Vagina (tissue), 2 donors: ENCODE results near the gene VAV1.

ENCODE experiments used
- CTCF ChIP-seq, 3 experiments: fragments of 450-650 bp in 2 of 3; fragments of 200-600 bp in 1 of 3; sonication (generic) in 1 of 3; IDR thresholded peaks; one replicate each; pipeline ENCODE4 v1.5.1; 2017 to 2019; ENCODE audit warnings: antibody characterized with exemption in 3 of 3, mild to moderate bottlenecking in 2 of 3, moderate library complexity in 2 of 3
- POLR2A ChIP-seq, 2 donors: fragments of 450-650 bp; IDR thresholded peaks; one replicate each; pipeline ENCODE4 v1.6.1; 2017; ENCODE audit warnings: antibody characterized with exemption in 2 of 2, mild to moderate bottlenecking in 2 of 2, moderate library complexity in 2 of 2
- POLR2AphosphoS5 ChIP-seq, 2 donors: sonication (generic); formaldehyde crosslinking; IDR thresholded peaks; one replicate each; pipeline ENCODE4 v1.9.0; 2017; ENCODE audit warnings: antibody characterized with exemption in 2 of 2, mild to moderate bottlenecking in 2 of 2, low read depth in 1 of 2; ENCODE audit not compliant: insufficient read depth in 1 of 2

- TF ChIP-seq POLR2A (IDR thresholded peaks at IDR 0.05) (no peak), POLR2AphosphoS5 (IDR thresholded peaks at IDR 0.05; ENCODE audit: insufficient read depth in 1 of 2, low read depth in 1 of 2) (peak; percentile 55 to 59), CTCF (IDR thresholded peaks at IDR 0.05) (no peak)
Measured at GRCh38 chr19:6765738-6766356, 6.7 kb upstream of the VAV1 start.
